OCI-LY1 (cell line): ENCODE results near the gene ANKS3.

ENCODE experiments used
- H2AFZ ChIP-seq: fragments of 200-600 bp; sonication (generic), shearing (Covaris generic); 2 replicates; pipeline ENCODE4 v1.6.0; 2014; ENCODE audit warnings: antibody characterized with exemption, mild to moderate bottlenecking, low read length
- H3F3A ChIP-seq: fragments of 200-600 bp; sonication (generic), shearing (Covaris generic); 2 replicates; pipeline ENCODE4 v1.6.0; 2014; ENCODE audit warnings: mild to moderate bottlenecking, antibody characterized with exemption, low read length, moderate library complexity; ENCODE audit not compliant: insufficient read depth
- H3K27ac ChIP-seq: fragments of 200-600 bp; sonication (generic); 2 replicates; pipeline ENCODE4 v1.5.1; 2014; ENCODE audit warnings: low read length, mixed run types, mild to moderate bottlenecking, low read depth; ENCODE audit not compliant: poor library complexity, severe bottlenecking
- H3K27me3 ChIP-seq: fragments of 200-600 bp; sonication (generic); 2 replicates; pipeline ENCODE4 v1.6.0; 2014; ENCODE audit warnings: antibody characterized with exemption, mild to moderate bottlenecking, low read length, moderate library complexity; ENCODE audit not compliant: insufficient read depth
- H3K36me3 ChIP-seq: fragments of 200-600 bp; sonication (generic); 2 replicates; pipeline ENCODE4 v1.6.1; 2014; ENCODE audit warnings: mild to moderate bottlenecking, antibody characterized with exemption, low read length, moderate library complexity, mixed read lengths; ENCODE audit not compliant: insufficient read depth
- H3K4me1 ChIP-seq: fragments of 200-600 bp; sonication (generic); 2 replicates; pipeline ENCODE4 v1.5.1; 2014; ENCODE audit warnings: mild to moderate bottlenecking, low read length, moderate library complexity; ENCODE audit not compliant: insufficient read depth, severe bottlenecking
- H3K4me2 ChIP-seq: fragments of 200-600 bp; sonication (generic), shearing (Covaris generic); 2 replicates; pipeline ENCODE4 v1.6.1; 2014; ENCODE audit warnings: low read length
- H3K4me3 ChIP-seq: fragments of 200-600 bp; sonication (generic); 2 replicates; pipeline ENCODE4 v1.5.1; 2014; ENCODE audit warnings: low read length, low read depth, mild to moderate bottlenecking, mixed read lengths; ENCODE audit not compliant: poor library complexity, severe bottlenecking
- H3K79me2 ChIP-seq: fragments of 200-600 bp; shearing (Covaris generic); 2 replicates; pipeline ENCODE4 v1.6.1; 2016; ENCODE audit warnings: mixed run types, low read length, mixed read lengths; ENCODE audit not compliant: insufficient read depth
- H3K9ac ChIP-seq: fragments of 200-600 bp; sonication (generic), shearing (Covaris generic); 2 replicates; pipeline ENCODE4 v1.6.1; 2014; ENCODE audit warnings: mild to moderate bottlenecking, low read length, mixed read lengths
- H3K9me2 ChIP-seq: fragments of 200-600 bp; sonication (generic), shearing (Covaris generic); 2 replicates; pipeline ENCODE4 v1.6.1; 2014; ENCODE audit warnings: low read depth, mild to moderate bottlenecking, low read length, mixed read lengths
- H3K9me3 ChIP-seq: fragments of 200-600 bp; shearing (Covaris generic); 2 replicates; pipeline ENCODE4 v1.6.1; 2014; ENCODE audit warnings: low read length, mixed read lengths
- H4K20me1 ChIP-seq: fragments of 200-600 bp; sonication (generic), shearing (Covaris generic); 2 replicates; pipeline ENCODE4 v1.6.0; 2016; ENCODE audit warnings: mild to moderate bottlenecking, low read length; ENCODE audit not compliant: insufficient read depth
- EZH2 ChIP-seq: fragments of 200-600 bp; sonication (generic), shearing (Covaris generic); IDR thresholded peaks from 2 replicates; pipeline ENCODE4 v1.8.0; 2017; ENCODE audit warnings: borderline replicate concordance, mixed run types, mild to moderate bottlenecking, antibody characterized with exemption, low read length, moderate library complexity, mixed read lengths
- TF ChIP-seq, protein P1 (sequence below): fragments of 200-600 bp; sonication (generic), shearing (Covaris generic); IDR thresholded peaks from 2 replicates; pipeline ENCODE4 v1.5.1; 2017; ENCODE audit warnings: mild to moderate bottlenecking, antibody characterized with exemption, low read length, moderate library complexity, mixed read lengths

ANKS3 gene

DNA sequence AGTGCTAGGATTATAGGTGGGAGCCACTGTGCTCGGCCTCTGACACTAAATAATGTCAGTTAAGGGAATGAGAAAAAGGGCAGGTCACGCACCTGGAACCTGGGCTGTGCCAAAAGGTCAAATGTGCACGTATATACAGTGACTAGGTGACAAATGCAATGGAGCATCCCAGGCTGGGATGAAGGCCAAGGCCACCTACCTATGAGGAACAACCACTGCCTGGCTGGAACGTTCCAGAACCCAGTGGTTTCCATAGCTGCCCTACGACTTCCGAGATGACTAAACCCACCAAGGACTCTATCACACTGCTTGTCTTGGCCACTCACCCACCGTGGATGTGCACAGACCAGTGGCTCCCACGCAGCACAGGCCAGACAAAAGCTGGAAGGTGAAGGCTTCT lies 16.8 kb upstream of the ANKS3 start:
- no peaks in the 10 kb centered on the region for H3K9me2 ChIP-seq
- no peaks in the 10 kb centered on the region for H3K79me2 ChIP-seq
- peaks cover 56% of the 10 kb centered on the region for H3K36me3 ChIP-seq
- H3K4me1 ChIP-seq: peaks cover 7% of the 10 kb centered on the region
- H3K27me3 ChIP-seq: no peaks in the 10 kb centered on the region
- TF ChIP-seq, protein P1, sequence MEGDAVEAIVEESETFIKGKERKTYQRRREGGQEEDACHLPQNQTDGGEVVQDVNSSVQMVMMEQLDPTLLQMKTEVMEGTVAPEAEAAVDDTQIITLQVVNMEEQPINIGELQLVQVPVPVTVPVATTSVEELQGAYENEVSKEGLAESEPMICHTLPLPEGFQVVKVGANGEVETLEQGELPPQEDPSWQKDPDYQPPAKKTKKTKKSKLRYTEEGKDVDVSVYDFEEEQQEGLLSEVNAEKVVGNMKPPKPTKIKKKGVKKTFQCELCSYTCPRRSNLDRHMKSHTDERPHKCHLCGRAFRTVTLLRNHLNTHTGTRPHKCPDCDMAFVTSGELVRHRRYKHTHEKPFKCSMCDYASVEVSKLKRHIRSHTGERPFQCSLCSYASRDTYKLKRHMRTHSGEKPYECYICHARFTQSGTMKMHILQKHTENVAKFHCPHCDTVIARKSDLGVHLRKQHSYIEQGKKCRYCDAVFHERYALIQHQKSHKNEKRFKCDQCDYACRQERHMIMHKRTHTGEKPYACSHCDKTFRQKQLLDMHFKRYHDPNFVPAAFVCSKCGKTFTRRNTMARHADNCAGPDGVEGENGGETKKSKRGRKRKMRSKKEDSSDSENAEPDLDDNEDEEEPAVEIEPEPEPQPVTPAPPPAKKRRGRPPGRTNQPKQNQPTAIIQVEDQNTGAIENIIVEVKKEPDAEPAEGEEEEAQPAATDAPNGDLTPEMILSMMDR: no peak
- TF ChIP-seq EZH2: no peak
- no peaks in the 10 kb centered on the region for H4K20me1 ChIP-seq
- H3K27ac ChIP-seq: no peak overlapping the region
- no peak overlapping the region for H2AFZ ChIP-seq
- no peak overlapping the region for H3K4me2 ChIP-seq
- H3F3A ChIP-seq: no peaks in the 10 kb centered on the region
- no peaks in the 10 kb centered on the region for H3K9me3 ChIP-seq
- H3K4me3 ChIP-seq: no peak overlapping the region
- no peak overlapping the region for H3K9ac ChIP-seq

DNA sequence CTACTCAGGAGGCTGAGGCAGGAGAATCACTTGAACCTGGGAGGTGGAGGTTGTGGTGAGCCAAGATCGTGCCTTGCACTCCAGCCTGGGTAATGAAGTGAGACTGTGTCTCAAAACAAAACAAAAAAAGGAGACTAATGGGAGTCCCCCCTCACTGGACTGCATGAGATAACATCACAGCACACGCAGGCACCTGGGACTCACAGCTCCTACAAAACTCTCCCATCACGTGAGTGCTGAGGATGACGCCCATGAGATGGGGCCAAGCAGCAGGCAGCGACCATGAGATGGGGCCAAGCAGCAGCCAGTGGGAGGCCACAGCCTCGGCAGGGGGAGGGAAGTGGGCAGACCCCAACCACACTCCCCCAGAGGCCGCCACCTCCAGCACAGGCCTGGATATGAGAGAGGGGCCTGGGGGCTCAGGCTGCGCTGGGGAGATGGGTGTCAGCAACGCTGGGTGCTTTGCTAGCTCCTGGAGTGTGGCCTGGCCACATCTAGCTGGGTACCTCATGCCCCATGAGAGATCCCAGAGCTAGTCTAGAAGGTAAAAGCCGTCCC lies 15.7 kb upstream of the ANKS3 start:
- Histone ChIP-seq H3K9ac (no peak overlapping the region), H3K27me3 (no peaks in the 10 kb centered on the region), H2AFZ (no peak overlapping the region), H3K4me1 (peaks cover 7% of the 10 kb centered on the region), H3K79me2 (no peaks in the 10 kb centered on the region), H3K9me2 (no peaks in the 10 kb centered on the region), H3K27ac (no peak overlapping the region), H3F3A (no peaks in the 10 kb centered on the region), H3K36me3 (peaks cover 46% of the 10 kb centered on the region), H4K20me1 (no peaks in the 10 kb centered on the region), H3K4me2 (no peak overlapping the region), H3K4me3 (no peak overlapping the region), H3K9me3 (no peaks in the 10 kb centered on the region)
- TF ChIP-seq, protein P1: no peak
- no peak for TF ChIP-seq EZH2

DNA sequence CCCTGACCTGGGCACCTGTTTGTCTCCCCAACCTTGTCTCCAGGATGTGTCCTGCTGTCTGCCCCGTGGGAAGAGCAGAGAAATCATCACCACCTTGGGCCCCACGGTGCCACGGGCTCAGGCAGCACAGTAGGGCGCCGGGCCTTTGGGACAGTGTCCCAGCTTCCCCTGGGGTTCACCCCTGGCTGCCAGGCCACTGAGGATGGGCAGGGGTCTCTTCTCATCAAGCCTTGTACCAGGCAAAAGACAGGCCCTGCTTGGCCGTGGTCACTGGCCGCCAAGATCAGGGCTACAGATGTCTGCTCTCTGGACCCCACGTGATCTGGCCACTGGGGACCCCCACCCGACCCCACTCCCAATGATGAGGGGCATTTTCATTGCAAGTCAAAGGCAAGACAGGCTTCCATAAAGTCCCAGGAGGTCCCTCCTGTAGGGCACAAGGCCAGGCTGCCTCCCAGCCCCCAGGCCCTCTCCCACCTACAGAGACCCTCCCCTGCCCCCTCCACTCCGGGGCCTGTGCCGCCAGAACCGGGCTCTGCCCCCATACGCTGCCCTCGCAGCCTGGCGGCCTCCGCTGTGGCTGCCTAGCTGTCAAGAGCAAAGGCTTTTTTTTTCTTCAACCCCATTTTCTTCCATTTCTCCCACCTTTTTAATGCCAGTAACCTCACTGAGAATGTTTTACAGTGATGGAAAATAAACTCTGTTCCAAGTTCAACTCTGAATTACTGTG lies 14.8 kb upstream of the ANKS3 start:
- Histone ChIP-seq H3K27me3 (no peaks in the 10 kb centered on the region), H3K4me1 (peaks cover 7% of the 10 kb centered on the region), H3K4me3 (no peak overlapping the region), H3K79me2 (no peaks in the 10 kb centered on the region), H4K20me1 (no peaks in the 10 kb centered on the region), H3K4me2 (no peak overlapping the region), H2AFZ (no peak overlapping the region), H3K9me2 (no peaks in the 10 kb centered on the region), H3K36me3 (peaks cover 41% of the 10 kb centered on the region), H3K9me3 (no peaks in the 10 kb centered on the region), H3K9ac (no peak overlapping the region), H3F3A (no peaks in the 10 kb centered on the region), H3K27ac (no peak overlapping the region)
- TF ChIP-seq, protein P1: no peak
